HEK293T (cell line): ENCODE results near the gene TEX2.
A peak's percentile ranks its signal among the peaks of the same experiment; 100 is the strongest.

Source experiments
- CTCF ChIA-PET: fragments of 350-600 bp; formaldehyde crosslinking; extraction: SDS; loops from one replicate; lab custom pipeline; 2021; ENCODE audit warnings: antibody characterized with exemption, inconsistent platforms; lab: Yijun Ruan, JAX
- POLR2A ChIA-PET: fragments of 350-600 bp; formaldehyde crosslinking; extraction: SDS; loops from one replicate; lab custom pipeline; 2020; ENCODE audit warnings: antibody characterized with exemption, inconsistent platforms; lab: Yijun Ruan, JAX
- DNase-seq: peaks from one replicate; pipeline ENCODE4 v3.0.0; 2012; ENCODE audit warnings: mixed read lengths; ENCODE audit errors: extremely low spot score
- ARNT ChIP-seq: fragments of 450-650 bp; IDR thresholded peaks from 2 replicates; pipeline ENCODE4 v1.6.1; 2017; ENCODE audit warnings: mild to moderate bottlenecking
- BHLHE40 ChIP-seq: fragments of 450-650 bp; IDR thresholded peaks from 2 replicates; pipeline ENCODE4 v1.6.1; 2016; ENCODE audit warnings: mild to moderate bottlenecking, moderate library complexity, borderline replicate concordance
- CTBP1 ChIP-seq: fragments of 450-650 bp; IDR thresholded peaks from 2 replicates; pipeline ENCODE4 v1.6.1; 2016; ENCODE audit warnings: borderline replicate concordance
- ELF4 ChIP-seq: fragments of 450-650 bp; IDR thresholded peaks from 2 replicates; pipeline ENCODE4 v1.6.1; 2017; ENCODE audit warnings: antibody characterized with exemption
- FOXA1 ChIP-seq: fragments of 450-650 bp; IDR thresholded peaks from 2 replicates; pipeline ENCODE4 v1.6.1; 2016; ENCODE audit warnings: mild to moderate bottlenecking
- FOXK2 ChIP-seq: fragments of 450-650 bp; IDR thresholded peaks from 2 replicates; pipeline ENCODE4 v1.6.1; 2016; ENCODE audit warnings: mild to moderate bottlenecking
- FOXM1 ChIP-seq: fragments of 450-650 bp; IDR thresholded peaks from 2 replicates; pipeline ENCODE4 v1.6.1; 2017; ENCODE audit warnings: mild to moderate bottlenecking, borderline replicate concordance
- HDGF ChIP-seq: fragments of 450-650 bp; IDR thresholded peaks from 2 replicates; pipeline ENCODE4 v1.6.1; 2017; ENCODE audit warnings: antibody characterized with exemption, borderline replicate concordance
- L3MBTL2 ChIP-seq: fragments of 450-650 bp; conservative IDR thresholded peaks from 2 replicates; pipeline ENCODE4 v1.6.1; 2016; ENCODE audit warnings: mild to moderate bottlenecking
- LEF1 ChIP-seq: fragments of 450-650 bp; IDR thresholded peaks from 2 replicates; pipeline ENCODE4 v1.6.1; 2017; ENCODE audit warnings: mild to moderate bottlenecking, borderline replicate concordance
- NFRKB ChIP-seq: fragments of 450-650 bp; IDR thresholded peaks from 2 replicates; pipeline ENCODE4 v1.6.1; 2016; ENCODE audit warnings: mild to moderate bottlenecking, moderate library complexity
- SP1 ChIP-seq: fragments of 450-650 bp; IDR thresholded peaks from 2 replicates; pipeline ENCODE4 v1.6.1; 2017
- SUZ12 ChIP-seq: fragments of 450-650 bp; IDR thresholded peaks from 2 replicates; pipeline ENCODE4 v1.6.1; 2016; ENCODE audit warnings: mild to moderate bottlenecking
- TARDBP ChIP-seq: fragments of 450-650 bp; IDR thresholded peaks from 2 replicates; pipeline ENCODE4 v1.6.1; 2016
- ZNF384 ChIP-seq: fragments of 450-650 bp; IDR thresholded peaks from 2 replicates; pipeline ENCODE4 v1.6.1; 2016
- TF ChIP-seq, protein P1 (sequence below): fragments of 450-650 bp; IDR thresholded peaks from 2 replicates; pipeline ENCODE4 v1.6.1; 2016

The TEX2 gene, protein sequence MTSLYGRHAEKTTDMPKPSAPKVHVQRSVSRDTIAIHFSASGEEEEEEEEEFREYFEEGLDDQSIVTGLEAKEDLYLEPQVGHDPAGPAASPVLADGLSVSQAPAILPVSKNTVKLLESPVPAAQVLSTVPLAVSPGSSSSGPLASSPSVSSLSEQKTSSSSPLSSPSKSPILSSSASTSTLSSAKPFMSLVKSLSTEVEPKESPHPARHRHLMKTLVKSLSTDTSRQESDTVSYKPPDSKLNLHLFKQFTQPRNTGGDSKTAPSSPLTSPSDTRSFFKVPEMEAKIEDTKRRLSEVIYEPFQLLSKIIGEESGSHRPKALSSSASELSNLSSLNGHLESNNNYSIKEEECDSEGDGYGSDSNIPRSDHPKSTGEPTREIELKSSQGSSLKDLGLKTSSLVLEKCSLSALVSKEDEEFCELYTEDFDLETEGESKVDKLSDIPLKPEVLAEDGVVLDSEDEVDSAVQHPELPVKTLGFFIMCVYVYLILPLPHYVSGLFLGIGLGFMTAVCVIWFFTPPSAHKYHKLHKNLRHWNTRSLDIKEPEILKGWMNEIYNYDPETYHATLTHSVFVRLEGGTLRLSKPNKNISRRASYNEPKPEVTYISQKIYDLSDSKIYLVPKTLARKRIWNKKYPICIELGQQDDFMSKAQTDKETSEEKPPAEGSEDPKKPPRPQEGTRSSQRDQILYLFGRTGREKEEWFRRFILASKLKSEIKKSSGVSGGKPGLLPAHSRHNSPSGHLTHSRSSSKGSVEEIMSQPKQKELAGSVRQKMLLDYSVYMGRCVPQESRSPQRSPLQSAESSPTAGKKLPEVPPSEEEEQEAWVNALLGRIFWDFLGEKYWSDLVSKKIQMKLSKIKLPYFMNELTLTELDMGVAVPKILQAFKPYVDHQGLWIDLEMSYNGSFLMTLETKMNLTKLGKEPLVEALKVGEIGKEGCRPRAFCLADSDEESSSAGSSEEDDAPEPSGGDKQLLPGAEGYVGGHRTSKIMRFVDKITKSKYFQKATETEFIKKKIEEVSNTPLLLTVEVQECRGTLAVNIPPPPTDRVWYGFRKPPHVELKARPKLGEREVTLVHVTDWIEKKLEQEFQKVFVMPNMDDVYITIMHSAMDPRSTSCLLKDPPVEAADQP

DNA sequence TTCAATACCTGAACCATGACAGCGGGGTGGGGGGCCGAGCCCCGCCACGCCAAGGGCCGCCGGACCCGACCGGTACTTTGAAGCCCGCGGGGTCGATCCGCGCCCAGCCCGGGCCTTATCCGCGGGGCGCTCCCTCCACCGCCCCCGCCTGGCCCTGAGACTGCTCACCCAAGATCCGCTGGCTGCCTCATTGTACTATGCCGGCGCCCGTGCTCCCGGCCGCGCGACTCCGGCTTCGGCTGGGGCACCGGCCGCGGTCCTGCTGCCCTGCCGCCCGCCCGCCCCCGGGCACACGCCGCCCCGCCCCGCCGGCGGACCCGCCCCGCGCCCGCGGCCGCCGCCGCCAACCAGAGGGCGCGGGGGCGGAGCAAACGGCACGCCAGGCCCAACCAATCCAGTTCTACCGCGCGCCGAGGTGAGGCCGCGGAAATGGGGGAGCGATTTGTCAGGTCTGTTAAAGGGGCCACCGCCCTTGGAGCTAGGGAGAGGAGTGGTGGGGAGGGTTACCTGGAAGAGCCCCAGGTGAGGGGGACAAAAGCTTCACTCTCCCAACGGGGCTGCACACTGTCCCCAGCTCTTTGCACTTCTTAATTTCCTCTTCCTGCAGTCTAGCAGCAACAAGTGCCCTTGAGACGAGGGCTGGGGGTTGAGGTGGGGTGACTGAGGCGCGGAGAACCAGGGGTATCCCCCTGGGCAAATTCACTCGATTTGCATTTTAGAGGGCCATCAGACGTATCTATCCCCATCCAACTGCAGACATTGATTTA is at the start of gene TEX2:
TEX2 (minus strand) TSS at position 261 of the 767 bp plus-strand sequence. CDS start 49,043 bp downstream, outside the sequence.
- TF ChIP-seq ELF4 (no peak; the same call in 1 of the 2 replicates), CTBP1 (no peak), ARNT (no peak), L3MBTL2 (peak; percentile 78), FOXK2 (no peak), NFRKB (no peak), FOXM1 (peak; percentile 78; the same call in 1 of the 2 replicates)
- ChIA-PET CTCF (interaction anchor here (1.0 kb wide), 1 partner anchor 19 kb away, joined by 4 read pairs; no protein-coding TSS in a partner anchor), POLR2A (interaction anchor here (0.7 to 3.4 kb wide), 10 partner anchors 9 to 117 kb away, joined by 3 to 34 read pairs (median 4); no protein-coding TSS in a partner anchor)
- DNase-seq: peak; percentile 97

DNA sequence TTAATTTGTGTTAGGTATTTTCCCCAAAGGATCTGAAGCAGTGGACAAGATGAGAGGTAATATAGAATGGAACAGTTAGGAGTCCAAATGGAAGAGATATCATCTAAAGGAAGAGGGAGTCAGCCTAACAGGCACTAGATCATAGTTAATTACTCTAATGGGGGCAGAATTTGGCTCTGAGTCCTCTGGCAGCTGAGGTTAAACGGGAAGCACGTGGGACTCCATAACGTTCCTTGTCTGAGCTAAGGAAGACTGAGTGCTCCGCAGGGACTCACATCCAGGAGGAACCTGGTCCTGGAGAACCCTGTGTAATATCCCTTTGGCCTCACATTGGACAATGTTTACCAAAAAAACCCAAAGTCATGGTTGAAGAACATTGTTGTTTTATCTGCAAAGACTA is 46.6 kb upstream of the TEX2 start:
- DNase-seq: no peak
- no peak for TF ChIP-seq SUZ12
- TF ChIP-seq FOXA1: no peak
- TF ChIP-seq, protein P1, sequence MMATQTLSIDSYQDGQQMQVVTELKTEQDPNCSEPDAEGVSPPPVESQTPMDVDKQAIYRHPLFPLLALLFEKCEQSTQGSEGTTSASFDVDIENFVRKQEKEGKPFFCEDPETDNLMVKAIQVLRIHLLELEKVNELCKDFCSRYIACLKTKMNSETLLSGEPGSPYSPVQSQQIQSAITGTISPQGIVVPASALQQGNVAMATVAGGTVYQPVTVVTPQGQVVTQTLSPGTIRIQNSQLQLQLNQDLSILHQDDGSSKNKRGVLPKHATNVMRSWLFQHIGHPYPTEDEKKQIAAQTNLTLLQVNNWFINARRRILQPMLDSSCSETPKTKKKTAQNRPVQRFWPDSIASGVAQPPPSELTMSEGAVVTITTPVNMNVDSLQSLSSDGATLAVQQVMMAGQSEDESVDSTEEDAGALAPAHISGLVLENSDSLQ: no peak
- no peak for TF ChIP-seq FOXK2
- no peak for TF ChIP-seq FOXM1
- no peak for TF ChIP-seq BHLHE40
- TF ChIP-seq ZNF384: no peak
- TF ChIP-seq ELF4: no peak
- TF ChIP-seq LEF1: no peak
- TF ChIP-seq L3MBTL2: no peak
- CTCF ChIA-PET: interaction anchor here (1.6 to 1.8 kb wide), 2 partner anchors 102 to 109 kb away, joined by 4 to 6 read pairs; no protein-coding TSS in a partner anchor
- POLR2A ChIA-PET: no interaction called here

- POLR2A ChIA-PET: no interaction called here
- DNase-seq: no peak
- CTCF ChIA-PET: interaction anchor here (1.0 to 1.8 kb wide), 4 partner anchors 10 to 111 kb away, joined by 3 to 6 read pairs (median 4); no protein-coding TSS in a partner anchor
- no peak for TF ChIP-seq BHLHE40
- TF ChIP-seq FOXA1: no peak
- TF ChIP-seq SP1: no peak
- TF ChIP-seq LEF1: no peak
- TF ChIP-seq NFRKB: no peak
- TF ChIP-seq FOXM1: no peak
- no peak for TF ChIP-seq HDGF
- no peak for TF ChIP-seq FOXK2
- no peak for TF ChIP-seq ELF4
- TF ChIP-seq ARNT: no peak
- TF ChIP-seq SUZ12: no peak
- TF ChIP-seq CTBP1: no peak
- TF ChIP-seq ZNF384: no peak
- TF ChIP-seq, protein P1: no peak
- TF ChIP-seq L3MBTL2: no peak
- no peak for TF ChIP-seq TARDBP
These were observed 46.0 kb upstream of the TEX2 start for GRCh38 chr17:64309021-64309420.

DNA sequence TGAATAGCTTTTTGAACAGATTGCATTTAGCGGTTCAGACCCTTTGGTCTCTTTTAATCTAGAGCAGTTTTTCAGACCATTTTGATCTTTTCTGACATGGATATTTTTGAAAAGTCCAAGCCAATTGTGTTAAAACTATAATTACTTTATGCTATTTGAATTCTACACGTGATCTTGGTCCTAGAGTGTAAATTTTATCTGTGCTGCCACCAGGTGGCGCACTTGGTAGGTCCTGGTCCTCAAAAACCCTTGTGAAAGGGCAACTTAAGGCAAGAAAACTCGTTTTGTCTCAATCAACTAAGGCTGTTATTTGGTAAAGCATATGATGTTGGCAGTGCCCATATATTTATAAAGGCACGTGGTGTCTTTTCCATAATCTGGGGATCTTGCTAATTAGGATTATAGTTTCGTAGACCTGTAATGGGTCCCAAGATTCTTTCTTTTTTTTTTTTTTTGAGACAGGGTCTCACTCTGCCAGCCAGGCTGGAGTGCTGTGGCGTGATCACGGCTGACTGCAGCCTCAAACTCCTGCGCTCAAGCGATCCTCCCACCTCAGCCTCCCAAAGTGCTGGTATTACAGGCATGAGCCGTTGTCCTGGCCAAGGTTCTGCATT is 43.9 kb upstream of the TEX2 start:
- CTCF ChIA-PET: interaction anchor here (0.7 to 1.2 kb wide), 6 partner anchors 9 to 114 kb away, joined by 3 to 12 read pairs (median 5); no protein-coding TSS in a partner anchor
- peak; percentile 70 for DNase-seq

DNA sequence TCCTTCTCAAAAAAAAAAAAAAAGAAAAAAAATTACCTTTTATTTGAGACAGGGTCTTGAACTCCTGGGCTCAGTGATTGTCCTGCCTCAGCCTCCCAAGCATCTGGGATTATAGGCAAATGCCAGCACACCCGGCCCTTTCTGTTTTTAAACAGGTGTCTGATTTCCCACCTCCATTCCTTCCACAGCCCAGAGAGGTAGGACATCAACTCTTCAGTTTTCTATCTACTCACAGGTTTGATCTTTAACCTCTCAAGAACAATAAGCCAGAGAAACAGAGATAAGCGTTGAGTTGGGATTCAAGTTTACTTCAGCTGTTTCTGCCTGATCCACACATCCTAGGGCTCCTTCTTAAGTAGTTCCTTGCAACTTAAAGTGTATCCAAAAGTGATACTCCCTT is 41.5 kb upstream of the TEX2 start:
- no peak for DNase-seq
- no peak for TF ChIP-seq HDGF
- TF ChIP-seq SP1: no peak
- TF ChIP-seq LEF1: no peak
- no peak for TF ChIP-seq L3MBTL2
- no peak for TF ChIP-seq TARDBP
- no peak for TF ChIP-seq FOXM1
- TF ChIP-seq BHLHE40: no peak
- TF ChIP-seq NFRKB: no peak
- no peak for TF ChIP-seq FOXA1
- no peak for TF ChIP-seq CTBP1
- TF ChIP-seq ELF4: no peak
- no peak for TF ChIP-seq ZNF384
- TF ChIP-seq ARNT: no peak
- TF ChIP-seq, protein P1: no peak
- ChIA-PET CTCF (interaction anchor here (0.8 kb wide), 1 partner anchor 116 kb away, joined by 3 read pairs; no protein-coding TSS in a partner anchor), POLR2A (no interaction called here)

More for the DNA sequence above, 43.9 kb upstream of the TEX2 start:
- POLR2A ChIA-PET: no interaction called here
- TF ChIP-seq TARDBP (no peak), ELF4 (no peak), FOXK2 (no peak), LEF1 (no peak), SP1 (no peak), ARNT (no peak), ZNF384 (peak; percentile 76), L3MBTL2 (no peak)
